GM03348 (cell line): Measurements from ENCODE around the gene S100A3.

ENCODE experiments used
- DNase-seq: peaks from one replicate; pipeline ENCODE4 v3.0.0; 2012; ENCODE audit warnings: low spot score

S100A3 gene

GRCh38 chr1:153547560-153548551, 1.2 kb downstream of the S100A3 start:
- DNase-seq, result no peak

GRCh38 chr1:153546796-153547559, 2.1 kb downstream of the S100A3 start:
- peak; percentile 64 for DNase-seq

- no peak for DNase-seq
These were observed 2.7 kb downstream of the S100A3 start for GRCh38 chr1:153546371-153546770.

GRCh38 chr1:153545067-153546055, 3.7 kb downstream of the S100A3 start, which contains the start of gene S100A4:
Gene S100A4, minus strand, starts transcription at chr1:153545806. Its CDS starts 1,012 bp downstream, at chr1:153544794.
- peak; percentile 92 for DNase-seq

- DNase-seq, result no peak
These were observed 4.5 kb downstream of the S100A3 start for GRCh38 chr1:153544453-153545066.

- DNase-seq, result peak; percentile 24
These were observed 5.3 kb downstream of the S100A3 start for GRCh38 chr1:153543736-153544135.

GRCh38 chr1:153542956-153543711, 5.9 kb downstream of the S100A3 start:
- peak; percentile 24 for DNase-seq

- DNase-seq, result no peak
These were observed 7.1 kb downstream of the S100A3 start for GRCh38 chr1:153541641-153542590.

- DNase-seq, result peak; percentile 63
These were observed 8.4 kb downstream of the S100A3 start, which contains the start of gene S100A5 for GRCh38 chr1:153540394-153541361. Gene S100A5, minus strand, starts transcription at chr1:153540934. Its CDS starts 743 bp downstream, at chr1:153540191.

GRCh38 chr1:153539395-153540093, 9.5 kb downstream of the S100A3 start:
- no peak for DNase-seq

GRCh38 chr1:153538315-153538821, 10.7 kb downstream of the S100A3 start:
- peak; percentile 47 for DNase-seq

GRCh38 chr1:153537376-153537730, 11.7 kb downstream of the S100A3 start:
- no peak for DNase-seq

- DNase-seq, result no peak
These were observed 12.2 kb downstream of the S100A3 start for GRCh38 chr1:153536671-153537375.

GRCh38 chr1:153536012-153536670, 12.9 kb downstream of the S100A3 start:
- DNase-seq, result peak; percentile 93

- peak; percentile 74 for DNase-seq
These were observed 13.6 kb downstream of the S100A3 start, which contains the start of gene S100A6 for GRCh38 chr1:153535242-153536011. Gene S100A6, minus strand, starts transcription at chr1:153535991. Its CDS starts 652 bp downstream, at chr1:153535339.
